GM18867 (cell line): ENCODE results near the gene RGS7.
"Not testable (repeated sequence)": the region's sequence is repeated elsewhere in the genome, so short reads cannot be mapped to it uniquely, and the experiment has no call there.

Experiments used
- ATAC-seq: cut with Tn5 transposase; IDR thresholded peaks from one replicate; pipeline ENCODE4 v1.9.1; 2021; ENCODE audit warnings: mild to moderate bottlenecking, moderate library complexity; ENCODE audit not compliant: unreplicated experiment

Gene RGS7

DNA sequence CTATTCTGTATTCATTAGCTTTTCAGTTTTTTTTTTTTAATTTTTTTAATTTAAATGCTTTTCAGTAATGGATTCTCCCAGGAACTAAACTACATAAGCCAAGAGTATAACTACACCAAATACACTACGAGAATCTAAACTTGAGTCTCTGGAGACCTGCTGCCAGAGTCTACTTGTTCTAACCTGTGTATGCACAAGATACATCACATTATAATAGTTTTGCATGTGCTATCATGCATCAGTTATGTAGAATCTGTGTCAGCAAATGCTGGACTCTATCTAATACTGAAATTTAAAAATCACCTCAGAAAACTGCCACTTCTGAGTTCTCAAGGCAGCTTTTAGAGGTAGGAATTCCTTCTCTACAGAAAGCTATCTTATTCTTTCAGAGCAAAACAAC is 598.7 kb downstream of the RGS7 start:
- no peak for ATAC-seq

DNA sequence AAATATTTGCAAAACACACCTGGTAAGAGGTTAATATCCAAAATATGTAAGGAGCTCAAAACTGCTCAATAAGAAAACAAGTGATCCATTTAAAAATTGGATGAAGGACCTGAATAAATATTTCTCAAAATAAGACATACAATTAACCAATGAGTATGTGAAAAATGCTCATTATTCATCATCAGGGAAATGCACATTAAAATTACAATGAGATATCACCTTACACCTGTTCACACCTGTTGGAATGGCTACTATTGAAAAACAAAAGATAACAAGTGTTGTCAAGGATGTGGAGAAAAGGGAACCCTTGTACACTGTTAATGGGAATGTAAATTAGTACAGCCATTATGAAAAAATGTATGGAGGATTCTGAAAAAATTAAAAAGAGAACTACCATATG is 609.1 kb downstream of the RGS7 start:
- no peak for ATAC-seq

DNA sequence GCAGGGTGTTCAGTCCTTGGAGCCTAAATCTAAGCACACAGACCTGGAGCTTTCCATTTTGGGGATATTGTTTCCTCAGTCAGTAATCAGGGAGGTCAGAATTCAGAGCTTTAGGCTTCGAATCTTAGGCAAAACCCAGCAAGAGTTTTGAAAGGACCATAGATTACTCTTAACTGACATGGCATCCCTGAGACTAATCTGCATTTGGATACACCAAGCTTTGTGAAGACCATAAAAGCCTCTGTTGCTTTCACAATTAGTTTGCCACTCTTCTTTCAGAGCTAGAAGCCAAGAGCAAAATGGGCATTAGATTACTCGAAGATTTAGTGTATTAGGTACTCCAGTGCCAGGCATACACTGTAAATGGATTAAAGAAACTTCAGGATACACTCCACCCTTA is 613.3 kb downstream of the RGS7 start:
- ATAC-seq, result no peak

GRCh38 chr1:240739754-240740153 is 617.3 kb downstream of the RGS7 start:
- ATAC-seq, result no peak

- ATAC-seq, result no peak
Measured at GRCh38 chr1:240739139-240739538, 617.9 kb downstream of the RGS7 start.

GRCh38 chr1:240737766-240738265 is 619.2 kb downstream of the RGS7 start:
- no peak for ATAC-seq

DNA sequence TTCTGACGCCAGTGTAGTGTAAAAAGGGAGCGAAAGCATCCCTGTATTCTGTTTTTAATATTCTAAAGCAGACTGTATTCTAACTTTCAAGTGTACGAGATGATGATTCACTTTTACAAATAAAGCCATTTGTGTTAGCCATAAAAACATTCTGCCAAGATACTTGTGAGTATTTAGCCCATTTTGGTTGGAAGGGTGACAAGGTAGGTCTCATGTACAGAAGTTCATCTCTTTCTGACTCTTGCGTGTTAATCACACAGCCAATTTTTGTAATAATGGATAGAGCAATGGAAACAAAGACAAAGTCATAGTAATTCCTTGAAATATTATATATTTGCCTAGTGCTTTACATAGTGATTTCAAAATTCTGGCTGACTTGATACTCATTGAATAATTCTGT is 619.7 kb downstream of the RGS7 start:
- ATAC-seq, result no peak

DNA sequence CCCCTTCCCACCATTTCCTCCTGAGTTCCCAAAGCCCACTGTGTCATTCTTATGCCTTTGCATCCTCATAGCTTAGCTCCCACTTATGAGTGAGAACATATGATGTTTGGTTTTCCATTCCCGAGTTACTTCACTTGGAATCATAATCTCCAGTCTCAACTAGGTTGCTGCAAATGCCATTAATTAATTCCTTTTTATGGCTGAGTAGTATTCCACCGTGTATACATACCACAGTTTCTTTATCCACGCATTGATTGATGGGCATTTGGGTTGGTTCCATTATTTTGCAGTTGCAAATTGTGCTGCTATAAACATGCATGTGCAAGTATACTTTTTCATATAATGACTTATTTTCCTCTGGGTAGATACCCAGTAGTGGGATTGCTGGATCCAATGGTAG is 622.3 kb downstream of the RGS7 start:
- ATAC-seq, result not testable (repeated sequence)

DNA sequence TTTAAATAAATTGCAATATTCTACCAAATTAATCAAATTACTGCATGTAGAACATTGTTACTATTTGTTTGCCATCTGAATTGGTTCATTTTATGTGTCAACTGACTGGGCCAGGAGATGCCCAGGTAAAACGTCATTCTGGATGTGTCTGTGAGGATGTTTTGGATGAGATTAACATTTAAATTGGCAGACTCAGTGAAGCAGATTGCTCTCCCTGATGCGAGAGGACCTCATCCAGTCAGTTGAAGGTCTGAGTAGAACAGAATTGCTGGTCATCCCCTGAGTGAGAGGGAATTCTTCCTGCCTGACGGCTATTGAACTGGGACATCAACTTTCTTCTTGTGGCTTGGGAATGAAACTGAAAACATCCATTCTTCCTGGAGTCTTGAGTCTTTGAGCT is 623.0 kb downstream of the RGS7 start:
- ATAC-seq, result no peak

- peak; percentile 88 for ATAC-seq
Measured at GRCh38 chr1:240732390-240732789, 624.6 kb downstream of the RGS7 start.
